Type B pancreatic cell (in vitro differentiated cells): Measurements from ENCODE around the gene PCDHGA2. TPM values are rescaled to one million over a fixed set of nuclear protein-coding genes. Genes with fewer than 3 reads are reported as not detected.

Source experiments
- DNase-seq: peaks from one replicate; pipeline ENCODE4 v3.0.0; 2021; ENCODE audit warnings: mixed read lengths; ENCODE audit not compliant: unreplicated experiment; ENCODE audit errors: extremely low spot score
- H3K27ac Mint-ChIP-seq: 2 replicates; pipeline ENCODE4 v1.8.0; 2021; ENCODE audit warnings: mild to moderate bottlenecking, mixed read lengths
- H3K27me3 Mint-ChIP-seq: 2 replicates; pipeline ENCODE4 v1.8.0; 2021; ENCODE audit warnings: mixed read lengths
- H3K36me3 Mint-ChIP-seq: 2 replicates; pipeline ENCODE4 v1.8.0; 2021; ENCODE audit warnings: mixed read lengths
- H3K4me1 Mint-ChIP-seq: one replicate; pipeline ENCODE4 v1.8.0; 2021; ENCODE audit warnings: mixed read lengths; ENCODE audit not compliant: unreplicated experiment
- H3K4me3 Mint-ChIP-seq: 2 replicates; pipeline ENCODE4 v1.8.0; 2021; ENCODE audit warnings: mild to moderate bottlenecking, mixed read lengths
- H3K9me3 Mint-ChIP-seq: 2 replicates; pipeline ENCODE4 v1.8.0; 2021; ENCODE audit warnings: mixed read lengths
- CTCF ChIP-seq: fragments of 200-600 bp; sonication (generic); conservative IDR thresholded peaks from 2 replicates; pipeline ENCODE4 v1.5.0; 2021; ENCODE audit warnings: antibody characterized with exemption, mild to moderate bottlenecking
- total RNA-seq: library from RNA; stranded (reverse); gene quantifications from 2 replicates; pipeline ENCODE4 v1.2.1, GENCODE V29; 2021; ENCODE audit warnings: low replicate concordance

The PCDHGA2 gene
- total RNA-seq, 1 donor from 2014 or later = 0.17 TPM

GRCh38 chr5:141319202-141319601 lies 19.4 kb upstream of the PCDHGA2 start:
- H3K27ac Mint-ChIP-seq = peak overlapping the region; percentile 100

GRCh38 chr5:141319699-141320098 lies 18.9 kb upstream of the PCDHGA2 start:
- Mint-ChIP-seq H3K9me3 (peaks cover 40% of the 10 kb centered on the region), H3K4me3 (peak overlapping the region; percentile 99), H3K27me3 (peaks cover 5% of the 10 kb centered on the region), H3K36me3 (peaks cover 48% of the 10 kb centered on the region), H3K4me1 (peaks cover 12% of the 10 kb centered on the region), H3K27ac (peak overlapping the region; percentile 100)
- DNase-seq = no peak
- no peak for TF ChIP-seq CTCF

More at GRCh38 chr5:141319202-141319601, 19.4 kb upstream of the PCDHGA2 start:
- Mint-ChIP-seq H3K4me1 (peaks cover 12% of the 10 kb centered on the region), H3K27me3 (peaks cover 5% of the 10 kb centered on the region), H3K9me3 (peaks cover 43% of the 10 kb centered on the region), H3K36me3 (peaks cover 53% of the 10 kb centered on the region), H3K4me3 (peak overlapping the region; percentile 99)
- DNase-seq = no peak
- no peak for TF ChIP-seq CTCF

- TF ChIP-seq CTCF = peak; percentile 93
- peak; percentile 93 for DNase-seq
- Mint-ChIP-seq H3K27me3 (peaks cover 5% of the 10 kb centered on the region), H3K4me3 (peak within 1 kb of the TSS; percentile 99), H3K4me1 (peaks cover 12% of the 10 kb centered on the region), H3K36me3 (peaks cover 40% of the 10 kb centered on the region), H3K9me3 (peaks cover 32% of the 10 kb centered on the region), H3K27ac (peak within 1 kb of the TSS; percentile 100)
Measured at GRCh38 chr5:141320225-141321169, 18.1 kb upstream of the PCDHGA2 start, which contains the start of gene TAF7. TAF7 (minus strand) TSS chr5:141320784; CDS start chr5:141320044, 740 bp downstream.

- Mint-ChIP-seq H3K4me1 (peaks cover 12% of the 10 kb centered on the region), H3K36me3 (peaks cover 37% of the 10 kb centered on the region), H3K4me3 (peak overlapping the region; percentile 60), H3K9me3 (peaks cover 35% of the 10 kb centered on the region), H3K27ac (peak overlapping the region; percentile 18), H3K27me3 (peaks cover 5% of the 10 kb centered on the region)
- no peak for DNase-seq
- TF ChIP-seq CTCF = no peak
Measured at GRCh38 chr5:141322261-141322660, 16.3 kb upstream of the PCDHGA2 start.

- H3K9me3 Mint-ChIP-seq = peaks cover 14% of the 10 kb centered on the region
- peak overlapping the region; percentile 77 for H3K27ac Mint-ChIP-seq
- no peaks in the 10 kb centered on the region for H3K27me3 Mint-ChIP-seq
- H3K4me1 Mint-ChIP-seq = no peaks in the 10 kb centered on the region
- TF ChIP-seq CTCF = peak; percentile 63
- no peak for DNase-seq
- peak overlapping the region; percentile 87 for H3K4me3 Mint-ChIP-seq
- H3K36me3 Mint-ChIP-seq = peaks cover 5% of the 10 kb centered on the region
Measured at GRCh38 chr5:141326088-141326854, 12.3 kb upstream of the PCDHGA2 start.
